ENCODE data around the gene CEP72.

CEP72 gene

DNA sequence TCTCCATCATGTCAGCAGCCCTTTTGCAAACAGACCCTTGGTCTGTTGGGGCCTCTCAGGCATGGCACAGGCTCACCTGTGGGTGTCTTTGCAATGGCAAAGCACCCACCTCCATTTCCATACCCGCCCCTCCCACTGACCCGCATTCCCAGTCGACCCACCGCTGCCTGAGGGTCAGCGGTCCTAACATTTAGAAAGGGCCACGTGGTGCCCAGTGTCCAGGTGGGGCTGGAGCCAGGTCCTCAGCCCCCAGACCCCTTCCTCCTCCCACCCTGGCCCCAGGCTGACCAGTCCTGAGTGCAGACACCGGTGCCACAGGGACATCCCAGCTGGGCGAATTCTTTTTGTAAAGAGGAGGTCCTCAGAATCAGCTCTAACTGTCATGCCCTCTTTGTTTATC is 43.3 kb upstream of the CEP72 start:
- TF ChIP-seq ISL1 (CRISPR knock-in tag; IDR thresholded peaks at IDR 0.05) (no peak), ZNF8 (CRISPR knock-in tag; IDR thresholded peaks at IDR 0.05) (no peak), ARNTL (CRISPR knock-in tag; IDR thresholded peaks at IDR 0.05; ENCODE audit: borderline replicate concordance, low read depth) (no peak), ZFP30 (CRISPR knock-in tag; IDR thresholded peaks at IDR 0.05) (no peak), TOX (CRISPR knock-in tag; IDR thresholded peaks at IDR 0.05; ENCODE audit: borderline replicate concordance) (no peak), OSR1 (CRISPR knock-in tag; IDR thresholded peaks at IDR 0.05) (no peak), CREB5 (CRISPR knock-in tag; IDR thresholded peaks at IDR 0.05; ENCODE audit: low read depth) (no peak), ESRRG (CRISPR knock-in tag; IDR thresholded peaks at IDR 0.05) (no peak)
- TF ChIP-seq, protein P1, sequence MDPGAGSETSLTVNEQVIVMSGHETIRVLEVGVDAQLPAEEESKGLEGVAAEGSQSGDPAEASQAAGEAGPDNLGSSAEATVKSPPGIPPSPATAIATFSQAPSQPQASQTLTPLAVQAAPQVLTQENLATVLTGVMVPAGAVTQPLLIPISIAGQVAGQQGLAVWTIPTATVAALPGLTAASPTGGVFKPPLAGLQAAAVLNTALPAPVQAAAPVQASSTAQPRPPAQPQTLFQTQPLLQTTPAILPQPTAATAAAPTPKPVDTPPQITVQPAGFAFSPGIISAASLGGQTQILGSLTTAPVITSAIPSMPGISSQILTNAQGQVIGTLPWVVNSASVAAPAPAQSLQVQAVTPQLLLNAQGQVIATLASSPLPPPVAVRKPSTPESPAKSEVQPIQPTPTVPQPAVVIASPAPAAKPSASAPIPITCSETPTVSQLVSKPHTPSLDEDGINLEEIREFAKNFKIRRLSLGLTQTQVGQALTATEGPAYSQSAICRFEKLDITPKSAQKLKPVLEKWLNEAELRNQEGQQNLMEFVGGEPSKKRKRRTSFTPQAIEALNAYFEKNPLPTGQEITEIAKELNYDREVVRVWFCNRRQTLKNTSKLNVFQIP (CRISPR knock-in tag; IDR thresholded peaks at IDR 0.05; ENCODE audit: borderline replicate concordance, low read depth), result no peak
- ATAC-seq, result no peak

DNA sequence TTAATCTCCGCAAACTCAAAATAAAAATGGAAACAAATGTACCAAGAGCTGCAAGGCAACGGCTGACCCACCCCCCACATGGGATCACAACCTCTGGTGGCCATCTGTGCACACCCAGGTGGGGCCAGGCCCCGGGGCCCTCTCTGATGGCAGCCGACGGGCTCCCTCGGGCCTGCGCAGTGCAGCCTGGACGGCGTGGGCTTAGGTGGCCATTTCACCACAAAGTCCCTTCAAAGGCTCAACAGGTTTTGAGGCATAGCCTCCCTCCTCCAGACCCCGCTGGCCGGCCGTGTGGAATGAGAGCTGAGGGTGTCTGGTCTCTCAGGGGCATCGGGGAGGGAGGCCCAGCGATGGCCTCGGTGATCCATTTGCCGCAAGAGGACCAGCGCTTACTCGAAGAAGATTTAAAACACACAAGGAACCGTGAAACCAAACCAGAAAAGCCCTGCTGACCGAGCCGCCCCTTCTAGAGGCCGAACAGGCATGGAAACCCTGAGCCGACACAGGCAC is 42.7 kb upstream of the CEP72 start:
- ATAC-seq, result no peak
- TF ChIP-seq PATZ1 (CRISPR knock-in tag; IDR thresholded peaks at IDR 0.05; ENCODE audit: borderline replicate concordance) (no peak), ZFP30 (CRISPR knock-in tag; IDR thresholded peaks at IDR 0.05) (no peak), PPARA (CRISPR knock-in tag; IDR thresholded peaks at IDR 0.05; ENCODE audit: borderline replicate concordance) (no peak), OSR1 (CRISPR knock-in tag; IDR thresholded peaks at IDR 0.05) (no peak), GLIS3 (CRISPR knock-in tag; IDR thresholded peaks at IDR 0.05) (no peak), ZFP3 (CRISPR knock-in tag; IDR thresholded peaks at IDR 0.05) (no peak), ZNF8 (CRISPR knock-in tag; IDR thresholded peaks at IDR 0.05) (no peak), ESRRG (CRISPR knock-in tag; IDR thresholded peaks at IDR 0.05) (no peak), RARB (CRISPR knock-in tag; IDR thresholded peaks at IDR 0.05) (no peak), TCF4 (CRISPR knock-in tag; IDR thresholded peaks at IDR 0.05; ENCODE audit: borderline replicate concordance) (no peak), CREB5 (CRISPR knock-in tag; IDR thresholded peaks at IDR 0.05; ENCODE audit: low read depth) (no peak)
- TF ChIP-seq, protein P1 (CRISPR knock-in tag; IDR thresholded peaks at IDR 0.05; ENCODE audit: borderline replicate concordance, low read depth), result no peak

GRCh38 chr5:569868-570361 is 42.2 kb upstream of the CEP72 start:
- TF ChIP-seq OSR1 (CRISPR knock-in tag; IDR thresholded peaks at IDR 0.05), result no peak
- no peak for TF ChIP-seq ZNF565 (CRISPR knock-in tag; conservative IDR thresholded peaks at IDR 0.05; ENCODE audit: low read depth)
- no peak for TF ChIP-seq TSHZ2 (CRISPR knock-in tag; IDR thresholded peaks at IDR 0.05)
- no peak for TF ChIP-seq BACH2 (CRISPR knock-in tag; IDR thresholded peaks at IDR 0.05; ENCODE audit: borderline replicate concordance)
- no peak for TF ChIP-seq TOX (CRISPR knock-in tag; IDR thresholded peaks at IDR 0.05; ENCODE audit: borderline replicate concordance)
- no peak for TF ChIP-seq GLIS3 (CRISPR knock-in tag; IDR thresholded peaks at IDR 0.05)
- no peak for TF ChIP-seq SNAI2 (CRISPR knock-in tag; IDR thresholded peaks at IDR 0.05)
- TF ChIP-seq ISL1 (CRISPR knock-in tag; IDR thresholded peaks at IDR 0.05), result no peak
- no peak for TF ChIP-seq ARNTL (CRISPR knock-in tag; IDR thresholded peaks at IDR 0.05; ENCODE audit: borderline replicate concordance, low read depth)
- TF ChIP-seq, protein P1 (CRISPR knock-in tag; IDR thresholded peaks at IDR 0.05; ENCODE audit: borderline replicate concordance, low read depth), result no peak
- no peak for TF ChIP-seq ESRRG (CRISPR knock-in tag; IDR thresholded peaks at IDR 0.05)
- TF ChIP-seq ZFP30 (CRISPR knock-in tag; IDR thresholded peaks at IDR 0.05), result no peak
- no peak for TF ChIP-seq ZC3H10 (CRISPR knock-in tag; IDR thresholded peaks at IDR 0.05)
- TF ChIP-seq CSDC2 (CRISPR knock-in tag; IDR thresholded peaks at IDR 0.05), result no peak
- no peak for ATAC-seq

Measured in SK-N-SH treated with all-trans-retinoic acid at 6 μM for 48 hours (cell line).